Measurements from ENCODE around the gene FRMD7. TPM values are rescaled to one million over a fixed set of nuclear protein-coding genes. Genes with fewer than 3 reads are reported as not detected.

FRMD7 gene
- total RNA-seq, 1 experiment from 2014 or later, result not detected

DNA sequence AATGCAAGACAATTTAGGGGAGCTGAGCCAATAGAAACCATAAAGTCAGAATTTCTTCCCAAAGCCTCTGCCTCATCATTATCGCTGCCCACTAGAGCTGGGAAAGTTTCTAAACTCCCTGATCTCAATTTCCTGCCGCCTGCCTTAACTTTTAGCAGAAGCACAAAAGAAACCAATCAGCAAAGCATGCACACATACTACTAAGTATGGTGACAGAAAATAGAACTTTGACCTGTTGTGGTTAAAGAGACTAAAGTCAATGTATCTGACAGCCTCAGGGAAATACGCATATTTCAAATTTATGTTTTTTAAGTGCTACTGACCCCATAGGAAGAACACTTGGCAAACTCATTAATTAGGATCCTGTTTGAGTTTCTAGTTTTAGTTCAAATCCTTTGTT, 94.7 kb downstream of the FRMD7 start:
- no CpG with 5 or more reads among the region's 3 CpGs for WGBS (ENCODE audit: extremely low coverage, insufficient read length, low lambda C conversion rate)
- H3K79me1 ChIP-seq (ENCODE audit: insufficient read depth, low read depth, low read length, poor library complexity, severe bottlenecking), result peaks cover 3% of the 10 kb centered on the region
- TF ChIP-seq, protein P1, sequence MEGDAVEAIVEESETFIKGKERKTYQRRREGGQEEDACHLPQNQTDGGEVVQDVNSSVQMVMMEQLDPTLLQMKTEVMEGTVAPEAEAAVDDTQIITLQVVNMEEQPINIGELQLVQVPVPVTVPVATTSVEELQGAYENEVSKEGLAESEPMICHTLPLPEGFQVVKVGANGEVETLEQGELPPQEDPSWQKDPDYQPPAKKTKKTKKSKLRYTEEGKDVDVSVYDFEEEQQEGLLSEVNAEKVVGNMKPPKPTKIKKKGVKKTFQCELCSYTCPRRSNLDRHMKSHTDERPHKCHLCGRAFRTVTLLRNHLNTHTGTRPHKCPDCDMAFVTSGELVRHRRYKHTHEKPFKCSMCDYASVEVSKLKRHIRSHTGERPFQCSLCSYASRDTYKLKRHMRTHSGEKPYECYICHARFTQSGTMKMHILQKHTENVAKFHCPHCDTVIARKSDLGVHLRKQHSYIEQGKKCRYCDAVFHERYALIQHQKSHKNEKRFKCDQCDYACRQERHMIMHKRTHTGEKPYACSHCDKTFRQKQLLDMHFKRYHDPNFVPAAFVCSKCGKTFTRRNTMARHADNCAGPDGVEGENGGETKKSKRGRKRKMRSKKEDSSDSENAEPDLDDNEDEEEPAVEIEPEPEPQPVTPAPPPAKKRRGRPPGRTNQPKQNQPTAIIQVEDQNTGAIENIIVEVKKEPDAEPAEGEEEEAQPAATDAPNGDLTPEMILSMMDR (conservative IDR thresholded peaks at IDR 0.05), result no peak

More for the DNA sequence above, 94.7 kb downstream of the FRMD7 start:
- Histone ChIP-seq H3K27ac (ENCODE audit: insufficient read length, low read depth, low read length) (no peak overlapping the region), H4K91ac (ENCODE audit: insufficient read length, low read depth, low read length) (no peak overlapping the region), H3K4ac (ENCODE audit: low read depth, low read length) (no peak overlapping the region), H4K5ac (ENCODE audit: insufficient read length, low read depth, low read length) (no peak overlapping the region), H2BK15ac (ENCODE audit: low read depth, low read length) (no peak overlapping the region), H3K4me2 (ENCODE audit: insufficient read depth, insufficient read length, low read length) (no peak overlapping the region), H3K27me3 (ENCODE audit: insufficient read depth, low read length) (no peaks in the 10 kb centered on the region), H2BK5ac (ENCODE audit: insufficient read length, low read length) (no peak overlapping the region), H2AK5ac (ENCODE audit: insufficient read length, low read length) (no peak overlapping the region), H3K9ac (ENCODE audit: extremely low read depth, insufficient read length, low read length) (no peak overlapping the region), H3K56ac (ENCODE audit: insufficient read length, low read depth, low read length) (no peak overlapping the region), H3K9me3 (ENCODE audit: control insufficient read depth, low read depth, low read length) (no peaks in the 10 kb centered on the region), H2BK12ac (ENCODE audit: insufficient read length, low read depth, low read length) (no peak overlapping the region), H3K4me1 (ENCODE audit: insufficient read depth, low read length) (peaks cover 15% of the 10 kb centered on the region; the same call in 1 of the 2 replicates), H3K18ac (ENCODE audit: insufficient read length, low read depth, low read length) (no peak overlapping the region), H3T11ph (ENCODE audit: low read length) (no peak overlapping the region), H2BK20ac (ENCODE audit: low read depth, low read length, poor library complexity, severe bottlenecking) (no peak overlapping the region), H3K14ac (ENCODE audit: insufficient read depth, low read length) (no peak overlapping the region), H3K79me2 (ENCODE audit: insufficient read depth, low read length) (peaks cover 43% of the 10 kb centered on the region), H4K8ac (replicated peaks; ENCODE audit: insufficient read length, low read depth, low read length) (no peak overlapping the region), H3K23ac (ENCODE audit: insufficient read length, low read depth, low read length) (no peak overlapping the region), H2AFZ (ENCODE audit: low read length) (no peak overlapping the region), H3K23me2 (ENCODE audit: insufficient read length, low read depth, low read length, poor library complexity, severe bottlenecking) (no peaks in the 10 kb centered on the region), H2BK120ac (ENCODE audit: low read depth, low read length, poor library complexity, severe bottlenecking) (no peak overlapping the region), H4K20me1 (ENCODE audit: control insufficient read depth, insufficient read depth, insufficient read length) (no peaks in the 10 kb centered on the region)
- Mint-ChIP-seq H3K27ac (no peak overlapping the region; a peak in 2 of 7 replicates), H3K36me3 (ENCODE audit: insufficient read depth in 1 of 3, low read depth in 3 of 3) (peaks cover 0 to 11% (median 3%) of the 10 kb centered on the region in 3 experiments; a peak in 3 of 7 replicates), H3K27me3 (ENCODE audit: low read depth) (no peaks in the 10 kb centered on the region), H3K4me1 (peaks cover 58 to 68% of the 10 kb centered on the region in 2 experiments), H3K9me3 (no peaks in the 10 kb centered on the region), H3K4me3 (no peak overlapping the region)
- DNase-seq, result no peak
